Smooth muscle cell (in vitro differentiated cells): ENCODE results near the gene JMJD7. TPM values are rescaled to one million over a fixed set of nuclear protein-coding genes. Genes with fewer than 3 reads are reported as not detected.
A peak's percentile ranks its signal among the peaks of the same experiment; 100 is the strongest.

Source experiments
- DNase-seq: peaks from one replicate; lab custom pipeline; 2025; ENCODE audit not compliant: unreplicated experiment; lab: John Stamatoyannopoulos, UW
- H2AFZ ChIP-seq: fragments of 200-600 bp; sonication (generic); 2 replicates; pipeline ENCODE4 v1.6.0; 2016; ENCODE audit warnings: antibody characterized with exemption, low read depth, mild to moderate bottlenecking
- H3F3A ChIP-seq: fragments of 200-600 bp; sonication (generic); 2 replicates; pipeline ENCODE4 v1.6.0; 2017; ENCODE audit warnings: antibody characterized with exemption, low read depth
- H3K27ac ChIP-seq: fragments of 200-600 bp; sonication (generic); 2 replicates; pipeline ENCODE4 v1.5.1; 2016; ENCODE audit warnings: low read depth, mild to moderate bottlenecking
- H3K27me3 ChIP-seq: fragments of 200-600 bp; sonication (generic); 2 replicates; pipeline ENCODE4 v1.6.1; 2016; ENCODE audit warnings: low read depth, mild to moderate bottlenecking
- H3K36me3 ChIP-seq: fragments of 200-600 bp; sonication (generic); 2 replicates; pipeline ENCODE4 v1.5.1; 2016; ENCODE audit warnings: low read depth
- H3K4me1 ChIP-seq: fragments of 200-600 bp; sonication (generic); 2 replicates; pipeline ENCODE4 v1.5.1; 2016; ENCODE audit warnings: low read depth
- H3K4me2 ChIP-seq: fragments of 200-600 bp; sonication (generic); 2 replicates; pipeline ENCODE4 v1.6.0; 2016; ENCODE audit warnings: mild to moderate bottlenecking
- H3K4me3 ChIP-seq: fragments of 200-600 bp; sonication (generic); 2 replicates; pipeline ENCODE4 v1.5.1; 2016; ENCODE audit warnings: mild to moderate bottlenecking
- H3K79me2 ChIP-seq: fragments of 200-600 bp; sonication (generic); 2 replicates; pipeline ENCODE4 v1.6.0; 2016; ENCODE audit warnings: low read depth, mild to moderate bottlenecking
- H3K9ac ChIP-seq: fragments of 200-600 bp; sonication (generic); 2 replicates; pipeline ENCODE4 v1.6.0; 2016; ENCODE audit warnings: low read depth
- H3K9me3 ChIP-seq: fragments of 200-600 bp; sonication (generic); replicated peaks from 2 replicates; pipeline ENCODE4 v1.5.1; 2016; ENCODE audit warnings: low read depth
- H4K20me1 ChIP-seq: fragments of 200-600 bp; sonication (generic); 2 replicates; pipeline ENCODE4 v1.6.0; 2016; ENCODE audit warnings: low read depth
- CTCF ChIP-seq: fragments of 200-600 bp; sonication (generic); IDR thresholded peaks from 2 replicates; pipeline ENCODE4 v1.5.1; 2017; ENCODE audit warnings: borderline replicate concordance, mild to moderate bottlenecking, antibody characterized with exemption; ENCODE audit not compliant: insufficient read depth, poor library complexity, severe bottlenecking
- WGBS: methylation state at CpG from one replicate; pipeline ENCODE4 v1.1.7; 2016; ENCODE audit warnings: low lambda C conversion rate; 5-methylcytosine and 5-hydroxymethylcytosine counted together
- polyA plus RNA-seq: library from polyadenylated mRNA; unstranded; fragments of >200 nt; fragmentation: Nextera tagmentation; extraction: Ambion mirVana; gene quantifications from 2 replicates; pipeline ENCODE4 v1.2.1, GENCODE V29; 2016
- total RNA-seq: library from RNA; depleted of rRNA; stranded (reverse); fragments of >200 nt; gene quantifications from 2 replicates; pipeline ENCODE4 v1.2.3, GENCODE V29; 2014

The JMJD7 gene
- total and polyA plus RNA-seq, 2 experiments from 2014 or later, result 3.3 to 5.0 TPM

GRCh38 chr15:41780266-41780665 is 47.6 kb upstream of the JMJD7 start:
- 39% methylated on average over 2 of the region's 2 CpGs for WGBS
- Histone ChIP-seq H3K9me3 (no peaks in the 10 kb centered on the region), H3K4me1 (peaks cover 38% of the 10 kb centered on the region), H3K27me3 (no peaks in the 10 kb centered on the region), H3K4me2 (peak overlapping the region; percentile 38), H3F3A (peaks cover 23% of the 10 kb centered on the region), H4K20me1 (peaks cover 80% of the 10 kb centered on the region), H3K27ac (peak overlapping the region; percentile 48), H3K4me3 (no peak overlapping the region), H3K9ac (no peak overlapping the region), H2AFZ (no peak overlapping the region), H3K36me3 (no peaks in the 10 kb centered on the region), H3K79me2 (peaks cover 37% of the 10 kb centered on the region)
- DNase-seq, result no peak
- TF ChIP-seq CTCF, result no peak

- H3K36me3 ChIP-seq, result no peaks in the 10 kb centered on the region
- peak overlapping the region; percentile 38 for H3K4me2 ChIP-seq
- peak overlapping the region; percentile 48 for H3K27ac ChIP-seq
- H3K27me3 ChIP-seq, result no peaks in the 10 kb centered on the region
- no peak for TF ChIP-seq CTCF
- no peak overlapping the region for H3K9ac ChIP-seq
- peaks cover 42% of the 10 kb centered on the region for H3K79me2 ChIP-seq
- H3K4me1 ChIP-seq, result peaks cover 34% of the 10 kb centered on the region
- no peaks in the 10 kb centered on the region for H3K9me3 ChIP-seq
- H3K4me3 ChIP-seq, result no peak overlapping the region
- 59% methylated on average over 1 of the region's 1 CpG for WGBS
- H2AFZ ChIP-seq, result no peak overlapping the region
- peaks cover 80% of the 10 kb centered on the region for H4K20me1 ChIP-seq
- no peak for DNase-seq
- peaks cover 18% of the 10 kb centered on the region for H3F3A ChIP-seq
Measured at GRCh38 chr15:41780727-41781126, 47.2 kb upstream of the JMJD7 start.

GRCh38 chr15:41782371-41783282 is 45.3 kb upstream of the JMJD7 start:
- 96% methylated on average over 5 of the region's 5 CpGs for WGBS
- Histone ChIP-seq H3K27me3 (no peaks in the 10 kb centered on the region), H4K20me1 (peaks cover 74% of the 10 kb centered on the region), H3K4me1 (peaks cover 20% of the 10 kb centered on the region), H2AFZ (no peak overlapping the region), H3K4me2 (no peak overlapping the region), H3K27ac (no peak overlapping the region), H3K4me3 (no peak overlapping the region), H3K36me3 (no peaks in the 10 kb centered on the region), H3K9ac (no peak overlapping the region), H3K9me3 (no peaks in the 10 kb centered on the region), H3F3A (peaks cover 15% of the 10 kb centered on the region), H3K79me2 (peaks cover 53% of the 10 kb centered on the region)
- TF ChIP-seq CTCF, result no peak
- DNase-seq, result no peak

GRCh38 chr15:41783296-41783695 is 44.6 kb upstream of the JMJD7 start:
- Histone ChIP-seq H3K4me2 (no peak overlapping the region), H3K27me3 (no peaks in the 10 kb centered on the region), H3K9me3 (no peaks in the 10 kb centered on the region), H3K9ac (no peak overlapping the region), H3K27ac (no peak overlapping the region), H3K4me1 (peaks cover 15% of the 10 kb centered on the region), H3K36me3 (no peaks in the 10 kb centered on the region), H3K79me2 (peaks cover 57% of the 10 kb centered on the region), H4K20me1 (peaks cover 72% of the 10 kb centered on the region), H3F3A (peaks cover 15% of the 10 kb centered on the region), H2AFZ (no peak overlapping the region), H3K4me3 (no peak overlapping the region)
- TF ChIP-seq CTCF, result no peak
- 85% methylated on average over 1 of the region's 1 CpG for WGBS
- DNase-seq, result no peak
